Frontal cortex (tissue), 4 donors: Measurements from ENCODE around the gene CRK. TPM values are rescaled to one million over a fixed set of nuclear protein-coding genes. Genes with fewer than 3 reads are reported as not detected.
"Not testable (repeated sequence)": the region's sequence is repeated elsewhere in the genome, so short reads cannot be mapped to it uniquely, and the experiment has no call there.

Source experiments
- DNase-seq, 2 donors: peaks; one replicate each; pipeline ENCODE4 v3.0.0; 2012; ENCODE audit warnings: low spot score in 2 of 2
- FAIRE-seq: peaks from 2 replicates; lab custom pipeline; 2012; peaks lifted over from hg19 to GRCh38; lab: Jason Lieb, UNC
- total RNA-seq: library from RNA; depleted of rRNA; stranded (reverse); fragments of >200 nt; gene quantifications from one replicate; pipeline ENCODE4 v1.2.3, GENCODE V29; 2014
- donor health status: control.
- donor health status: control.
- donor health status: control.

Gene CRK
- total RNA-seq, 1 donor from 2014 or later = 164 TPM

GRCh38 chr17:1470071-1470754 is 14.2 kb upstream of the CRK start:
- no peak for FAIRE-seq
- DNase-seq = no peak

GRCh38 chr17:1469231-1469852 is 13.3 kb upstream of the CRK start:
- DNase-seq = peak in 1 of 2 donors; percentile 77
- FAIRE-seq = no peak

DNA sequence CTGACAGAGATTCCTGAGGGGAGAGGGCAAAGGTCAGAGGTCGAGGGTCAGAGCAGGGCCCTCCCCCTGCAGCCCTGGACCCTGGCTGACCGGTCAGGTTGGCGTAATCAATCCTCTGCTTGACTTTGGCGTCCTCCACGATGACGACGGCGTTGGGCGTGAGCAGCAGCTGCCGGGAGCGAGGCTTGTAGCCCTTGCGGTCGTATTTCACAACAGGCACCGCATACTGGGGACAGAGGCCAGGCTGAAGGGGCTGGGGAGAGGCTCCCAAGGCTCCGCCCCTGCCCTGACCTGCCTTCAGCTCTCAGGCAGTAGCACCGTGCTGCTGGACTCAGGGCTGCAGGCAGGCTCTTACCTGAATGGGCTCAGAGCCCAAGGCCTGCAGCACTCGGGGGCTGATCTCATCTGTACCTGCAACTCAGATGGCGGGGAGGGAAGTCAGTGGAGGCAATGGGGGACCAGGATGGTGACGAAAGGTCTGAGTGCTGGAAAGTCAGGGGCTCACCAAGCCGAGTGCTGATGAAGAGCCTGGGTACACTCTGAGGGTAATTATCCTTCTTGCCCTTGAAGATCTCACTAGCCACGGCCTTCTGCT is 12.0 kb upstream of the CRK start:
- DNase-seq (no peak), FAIRE-seq (no peak)

GRCh38 chr17:1467258-1467657 is 11.2 kb upstream of the CRK start:
- DNase-seq = no peak
- FAIRE-seq = no peak

- DNase-seq = no peak
- no peak for FAIRE-seq
These were observed 8.2 kb upstream of the CRK start for GRCh38 chr17:1464186-1464585.

GRCh38 chr17:1462164-1463112 is 6.4 kb upstream of the CRK start:
- DNase-seq = no peak
- FAIRE-seq = no peak

GRCh38 chr17:1461198-1461944 is 5.3 kb upstream of the CRK start:
- no peak for DNase-seq
- no peak for FAIRE-seq

- FAIRE-seq (no peak), DNase-seq (no peak)
These were observed 4.2 kb upstream of the CRK start for GRCh38 chr17:1460233-1460632.

DNA sequence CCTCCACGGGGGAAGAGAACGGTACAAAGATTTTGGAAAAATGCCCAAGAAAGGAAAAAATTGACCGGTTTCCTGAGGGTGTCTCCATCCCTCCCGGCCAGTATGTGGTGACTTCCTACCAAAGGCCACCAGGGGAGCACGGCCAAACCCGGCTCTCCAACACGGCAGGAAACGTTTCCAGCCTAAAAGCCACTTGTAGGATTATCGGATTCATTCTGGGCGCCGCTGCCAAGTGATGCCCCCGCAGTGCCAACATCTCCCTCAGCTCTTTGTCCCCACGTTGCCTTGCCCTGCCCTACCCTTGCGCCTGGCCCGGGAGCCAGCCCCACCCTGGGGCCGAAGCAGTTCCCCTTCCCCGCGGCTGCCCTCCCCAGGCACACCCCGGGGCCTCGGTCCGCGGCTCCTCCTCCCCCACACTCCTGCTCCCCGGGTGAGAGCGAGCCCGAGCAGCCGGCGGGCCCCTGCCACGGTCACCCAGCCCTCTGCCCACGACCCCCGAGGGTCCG is 688 bp downstream of the CRK start:
- DNase-seq (peak in 1 of 2 donors; percentile 55), FAIRE-seq (no peak)

GRCh38 chr17:1454541-1454940 is 1.5 kb downstream of the CRK start:
- no peak for FAIRE-seq

DNA sequence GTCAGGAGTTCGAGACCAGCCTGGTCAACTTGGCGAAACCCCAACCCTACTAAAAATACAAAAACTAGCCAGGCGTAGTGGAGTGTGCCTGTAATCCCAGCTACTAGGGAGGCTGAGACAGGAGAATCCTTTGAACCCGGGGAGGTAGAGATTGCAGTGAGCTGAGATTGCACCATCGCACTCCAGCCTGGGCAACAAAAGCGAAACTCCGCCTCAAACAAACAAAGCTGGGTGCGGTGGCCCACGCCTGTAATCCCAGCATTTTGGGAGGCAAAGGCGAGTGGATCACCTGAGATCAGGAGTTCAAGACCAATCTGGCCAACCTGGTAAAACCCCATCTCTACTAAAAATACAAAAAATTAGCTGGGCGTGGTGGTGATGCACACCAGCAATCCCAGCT is 2.3 kb downstream of the CRK start:
- FAIRE-seq, DNase-seq: not testable (repeated sequence)

More at GRCh38 chr17:1454541-1454940, 1.5 kb downstream of the CRK start:
- DNase-seq = no peak

- no peak for FAIRE-seq
- DNase-seq = no peak
These were observed 3.2 kb downstream of the CRK start for GRCh38 chr17:1452836-1453235.

- DNase-seq, FAIRE-seq: not testable (repeated sequence)
These were observed 5.8 kb downstream of the CRK start for GRCh38 chr17:1450261-1450660.

GRCh38 chr17:1449412-1449967 is 6.5 kb downstream of the CRK start:
- FAIRE-seq (no peak), DNase-seq (no peak)

DNA sequence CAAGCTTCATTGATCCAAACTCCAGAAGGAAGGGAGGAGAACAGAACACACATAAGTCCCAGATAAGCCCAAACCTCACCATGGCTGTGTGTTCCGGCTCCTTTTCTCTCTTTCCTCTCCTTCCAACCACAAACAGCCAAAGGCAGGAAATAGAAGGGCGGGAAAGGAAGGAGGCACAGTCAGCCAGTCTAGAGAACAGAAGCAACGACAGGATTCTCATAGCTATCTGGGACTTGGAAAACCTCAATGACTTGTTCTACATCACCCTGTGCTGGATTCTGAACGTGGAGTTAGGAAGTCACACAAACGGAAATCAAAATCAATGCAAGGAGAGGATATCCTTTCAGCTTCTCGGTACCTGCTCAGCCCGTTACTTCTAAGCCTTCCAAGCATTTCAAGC is 9.0 kb downstream of the CRK start:
- no peak for FAIRE-seq
- no peak for DNase-seq

DNA sequence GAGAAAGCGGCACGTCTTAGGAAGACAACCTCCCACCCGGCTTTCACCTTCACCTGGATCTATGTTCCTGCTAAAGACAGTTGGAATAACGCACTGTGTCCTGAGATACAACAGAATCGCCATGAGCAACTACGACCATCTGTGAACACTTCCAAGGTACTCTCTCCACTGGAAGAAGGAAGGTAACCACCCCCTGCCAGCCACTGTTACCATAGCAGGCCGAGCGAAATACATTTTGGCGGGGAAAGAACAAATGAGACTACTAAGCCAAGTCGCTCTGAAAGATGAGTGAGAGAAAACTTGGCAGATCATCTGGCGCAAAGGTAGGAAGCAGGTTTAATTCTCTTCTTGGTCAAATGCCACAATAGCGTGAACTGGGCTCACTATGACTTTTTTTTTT is 9.8 kb downstream of the CRK start:
- FAIRE-seq (no peak), DNase-seq (no peak)

DNA sequence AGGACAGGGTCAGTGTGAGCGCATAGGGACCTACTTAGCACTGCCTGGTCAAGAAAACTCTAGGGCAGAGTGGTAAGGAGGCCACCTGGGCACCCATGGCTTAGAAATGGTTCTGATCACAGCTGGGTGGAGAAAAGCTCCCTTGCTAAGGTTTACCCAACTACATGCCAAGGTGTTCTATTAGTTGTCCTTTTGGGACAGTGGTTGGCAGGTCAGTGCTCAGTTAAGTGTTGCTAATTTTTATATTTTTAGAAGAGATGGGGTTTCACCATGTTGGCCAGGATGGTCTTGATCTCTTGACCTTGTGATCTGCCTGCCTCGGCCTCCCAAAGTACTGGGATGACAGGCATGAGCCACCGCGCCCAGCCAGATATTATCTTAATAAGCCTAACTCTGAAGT is 10.3 kb downstream of the CRK start:
- not testable (repeated sequence) for DNase-seq, FAIRE-seq

DNA sequence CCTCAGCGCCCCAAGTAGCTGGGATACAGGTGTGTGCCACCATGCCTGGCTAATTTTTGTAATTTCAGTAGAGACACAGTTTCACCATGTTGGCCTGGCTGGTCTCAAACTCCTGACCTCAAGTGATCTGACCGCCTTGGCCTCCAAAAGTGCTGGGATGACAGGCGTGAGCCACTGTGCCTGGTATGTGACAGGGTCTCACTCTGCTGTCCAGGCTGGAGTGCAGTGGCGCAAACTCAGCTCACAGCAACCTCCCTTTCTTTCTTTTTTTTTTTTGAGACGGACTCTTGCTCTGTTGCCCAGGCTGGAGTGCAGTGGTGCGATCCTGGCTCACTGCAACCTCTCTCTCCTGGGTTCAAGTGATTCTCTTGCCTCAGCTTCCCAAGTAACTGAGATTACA is 13.3 kb downstream of the CRK start:
- not testable (repeated sequence) for DNase-seq, FAIRE-seq

DNA sequence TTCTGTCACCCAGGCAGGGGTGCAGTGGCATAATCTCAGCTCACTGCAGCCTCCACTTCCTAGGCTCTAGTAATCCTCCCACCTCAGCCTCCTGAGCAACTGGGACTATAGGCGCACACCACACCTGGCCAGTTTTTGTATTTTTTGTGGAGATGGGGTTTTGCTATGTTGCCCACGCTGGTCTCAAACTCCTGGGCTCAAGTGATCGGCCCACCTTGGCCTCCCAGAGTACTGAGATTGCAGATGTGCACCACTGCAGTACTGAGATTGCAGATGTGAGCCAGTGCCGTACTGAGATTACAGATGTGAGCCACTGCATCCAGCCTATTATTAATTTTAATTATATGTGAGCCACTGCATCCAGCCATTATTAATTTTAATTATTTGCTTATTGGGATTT is 13.8 kb downstream of the CRK start:
- no peak for FAIRE-seq
- DNase-seq = no peak
